K562 (cell line): Measurements from ENCODE around the gene ZFYVE28. TPM values are rescaled to one million over a fixed set of nuclear protein-coding genes. Genes with fewer than 3 reads are reported as not detected.

Experiments used
- ATAC-seq: fragments of 200-7000 bp; cut with Tn5 transposase; 3 replicates; pipeline ENCODE4 v1.9.1; 2020; ENCODE audit warnings: moderate library complexity
- BruUV-seq: library from RNA; stranded (reverse); fragments of 400-500 nt; replicated peaks from 2 replicates; lab custom pipeline; 2021; lab: Mats Ljungman, UMichigan
- CTCF ChIA-PET: fragments of 300-600 bp; formaldehyde crosslinking; extraction: SDS; loops from one replicate; lab custom pipeline; 2021; ENCODE audit warnings: low intra/inter-chr PET ratio; lab: Yijun Ruan, JAX
- POLR2A ChIA-PET: fragments of 300-600, 350-650 bp; sonication (Branson Sonifier 250); formaldehyde crosslinking; extraction: SDS; loops from one replicate; lab custom pipeline; 2021; ENCODE audit warnings: antibody characterized with exemption, inconsistent platforms; lab: Yijun Ruan, JAX
- DNase-seq, 4 experiments: peaks; one replicate each; pipeline versions ENCODE4 v3.0.0 to v3.0.0-alpha.2; 2011 to 2018; ENCODE audit warnings: low spot score in 3 of 4, mixed read lengths in 3 of 4; ENCODE audit errors: extremely low read depth in 1 of 4
- FAIRE-seq: peaks from 2 replicates; lab custom pipeline; 2011; peaks lifted over from hg19 to GRCh38; lab: Jason Lieb, UNC
- H2AFZ ChIP-seq: 2 replicates; pipeline ENCODE4 v1.6.0; 2011; ENCODE audit warnings: low read depth, low read length, control low read depth, inconsistent platforms
- H3K27ac ChIP-seq: fragments of 200-600 bp; 3 replicates; pipeline ENCODE4 v1.8.0; 2011; ENCODE audit warnings: low read depth, mild to moderate bottlenecking, control low read depth, inconsistent platforms, low read length, moderate library complexity, mixed read lengths; ENCODE audit errors: extremely low read depth
- H3K27me3 ChIP-seq, 2 experiments: fragments of 300-600 bp in 1 of 2; 2 replicates in 1 of 2; 3 replicates in 1 of 2; pipeline versions ENCODE4 v1.6.0 to v1.8.0; 2011; ENCODE audit warnings: inconsistent platforms in 2 of 2, low read length in 2 of 2, mild to moderate bottlenecking in 1 of 2, mixed read lengths in 1 of 2, moderate library complexity in 1 of 2; ENCODE audit not compliant: control insufficient read depth in 2 of 2, insufficient read depth in 2 of 2
- H3K36me3 ChIP-seq: fragments of 300-600 bp; 3 replicates; pipeline ENCODE4 v1.8.0; 2011; ENCODE audit warnings: mild to moderate bottlenecking, low read length, inconsistent platforms; ENCODE audit not compliant: control insufficient read depth, insufficient read depth
- H3K4me1 ChIP-seq, 2 experiments: fragments of 200-600 bp in 1 of 2; replicated peaks in 1 of 2; 2 replicates in 1 of 2; 3 replicates in 1 of 2; pipeline versions ENCODE4 v1.5.1 to v1.8.0; 2011; ENCODE audit warnings: inconsistent platforms in 2 of 2, low read length in 2 of 2, mild to moderate bottlenecking in 1 of 2, mixed read lengths in 1 of 2, moderate library complexity in 1 of 2; ENCODE audit not compliant: control insufficient read depth in 2 of 2, insufficient read depth in 2 of 2
- H3K4me2 ChIP-seq: 2 replicates; pipeline ENCODE4 v1.6.1; 2011; ENCODE audit warnings: low read length, control low read depth, inconsistent platforms, mixed read lengths; ENCODE audit not compliant: insufficient read depth
- H3K4me3 ChIP-seq: fragments of 200-600 bp; sonication (generic), shearing (Covaris generic); 2 replicates; pipeline ENCODE4 v1.5.1; 2016; ENCODE audit warnings: control low read depth, inconsistent platforms
- H3K79me2 ChIP-seq: fragments of 200-600 bp; 3 replicates; pipeline ENCODE4 v1.8.0; 2011; ENCODE audit warnings: low read length, inconsistent platforms; ENCODE audit not compliant: control insufficient read depth, insufficient read depth
- H3K9ac ChIP-seq, 2 experiments: 2 replicates each; pipeline versions ENCODE4 v1.6.0 to v1.6.1; 2011; ENCODE audit warnings: low read depth in 2 of 2, low read length in 2 of 2, control low read depth in 1 of 2, inconsistent platforms in 1 of 2, mild to moderate bottlenecking in 1 of 2, mixed read lengths in 1 of 2; ENCODE audit not compliant: insufficient read depth in 1 of 2
- H3K9me1 ChIP-seq: one replicate; pipeline ENCODE4 v1.6.0; 2011; ENCODE audit warnings: inconsistent platforms, mild to moderate bottlenecking, low read length, moderate library complexity; ENCODE audit not compliant: control insufficient read depth, insufficient read depth
- H3K9me3 ChIP-seq: replicated peaks from 2 replicates; pipeline ENCODE4 v1.5.1; 2011; ENCODE audit warnings: low read depth, low read length, inconsistent platforms; ENCODE audit not compliant: control insufficient read depth, insufficient read depth
- H4K20me1 ChIP-seq: replicated peaks from 2 replicates; pipeline ENCODE4 v1.6.1; 2011; ENCODE audit warnings: low read length, inconsistent platforms, mixed read lengths; ENCODE audit not compliant: control insufficient read depth, insufficient read depth
- ADNP ChIP-seq: fragments of 200-800 bp; sonication (Bioruptor generic); IDR thresholded peaks from 2 replicates; pipeline ENCODE4 v1.6.1; 2016; ENCODE audit warnings: missing genetic modification characterization, missing compliant biosample characterization
- ATF2 ChIP-seq: sonication (generic); formaldehyde crosslinking; IDR thresholded peaks from 2 replicates; pipeline ENCODE4 v1.8.1; 2022; ENCODE audit warnings: missing genetic modification reagents
- CBFA2T3 ChIP-seq: fragments of 450-650 bp; IDR thresholded peaks from 2 replicates; pipeline ENCODE4 v1.6.1; 2017
- CHD2 ChIP-seq: IDR thresholded peaks from 2 replicates; pipeline ENCODE4 v1.6.1; 2011; ENCODE audit warnings: low read depth, low read length
- CTBP1 ChIP-seq: fragments of 450-650 bp; IDR thresholded peaks from 2 replicates; pipeline ENCODE4 v1.6.1; 2016; ENCODE audit warnings: borderline replicate concordance
- HSF4 ChIP-seq: fragments of 250-450 bp; sonication (Bioruptor Pico); IDR thresholded peaks from 2 replicates; pipeline ENCODE4 v2.1.2; 2022; ENCODE audit warnings: mild to moderate bottlenecking, moderate library complexity, borderline replicate concordance
- MNT ChIP-seq, 2 experiments: fragments of 450-650 bp; conservative IDR thresholded peaks; 2 replicates each; pipeline ENCODE4 v1.6.1; 2017; ENCODE audit warnings: mild to moderate bottlenecking in 2 of 2, moderate library complexity in 2 of 2
- NFE2L1 ChIP-seq: fragments of 450-650 bp; IDR thresholded peaks from 2 replicates; pipeline ENCODE4 v1.6.1; 2016; ENCODE audit warnings: missing genetic modification characterization, low read depth, mild to moderate bottlenecking, missing compliant biosample characterization, moderate library complexity, borderline replicate concordance
- PCBP1 ChIP-seq: fragments of 200-400 bp; formaldehyde crosslinking; IDR thresholded peaks from 2 replicates; pipeline ENCODE4 v1.6.1; 2018; ENCODE audit warnings: mild to moderate bottlenecking, low read depth, low read length; ENCODE audit not compliant: poor library complexity, severe bottlenecking
- PURB ChIP-seq: sonication (generic); formaldehyde crosslinking; IDR thresholded peaks from 2 replicates; pipeline ENCODE4 v1.9.0; 2021; ENCODE audit warnings: low read depth, mild to moderate bottlenecking, missing genetic modification reagents
- RNF2 ChIP-seq: sonication (generic); IDR thresholded peaks from 2 replicates; pipeline ENCODE4 v1.6.1; 2016
- SMC3 ChIP-seq: conservative IDR thresholded peaks from 2 replicates; pipeline ENCODE4 v1.6.1; 2011; ENCODE audit warnings: low read depth, low read length, improper control_type of control experiment; ENCODE audit not compliant: insufficient read depth
- ZBTB11 ChIP-seq, 3 experiments: fragments of 200-800 bp in 1 of 3; fragments of 250-450 bp in 1 of 3; fragments of 450-650 bp in 1 of 3; sonication (Bioruptor Pico) in 1 of 3; sonication (Bioruptor generic) in 1 of 3; formaldehyde crosslinking in 1 of 3; IDR thresholded peaks; 2 replicates each; pipeline versions ENCODE4 v1.6.1 to v1.8.0; 2016 to 2022; ENCODE audit warnings: mild to moderate bottlenecking in 2 of 3, missing genetic modification characterization in 2 of 3, missing compliant biosample characterization in 1 of 3, moderate library complexity in 1 of 3
- ZFPM2 ChIP-seq: fragments of 250-450 bp; sonication (Bioruptor Pico); IDR thresholded peaks from 2 replicates; pipeline ENCODE4 v1.5.1; 2022; ENCODE audit warnings: mild to moderate bottlenecking
- ZSCAN29 ChIP-seq: fragments of 450-650 bp; IDR thresholded peaks from 2 replicates; pipeline ENCODE4 v1.6.1; 2017
- WGBS: fragments of 100-300 bp; shearing (Covaris generic); methylation state at CpG from one replicate; pipeline ENCODE4 v1.1.6; 2016; ENCODE audit warnings: low coverage, mixed read lengths; ENCODE audit not compliant: insufficient coverage; ENCODE audit errors: missing lambda C conversion rate; 5-methylcytosine and 5-hydroxymethylcytosine counted together
- in situ Hi-C: fragments of 300-500 bp; cut with MboI; formaldehyde crosslinking; loops from 4 replicates; pipeline ENCODE4 v1.15.0; 2018; ENCODE audit warnings: inconsistent platforms, mixed read lengths
- intact Hi-C: fragments of 100-400 bp; cut with micrococcal nuclease; formaldehyde crosslinking; loops from 2 replicates; pipeline ENCODE4 v1.14.2; 2022
- polyA plus RNA-seq, 8 experiments: library from polyadenylated mRNA; depleted of rRNA in 4 of 8; stranded (reverse) in 5 of 8; unstranded in 3 of 8; fragments of >200 nt; fragmentation: Nextera tagmentation in 2 of 8; fragmentation: Illumina TruSeq in 1 of 8; extraction: Ambion mirVana in 2 of 8; extraction: Trizol in 1 of 8; gene quantifications; 2 replicates each; pipeline versions ENCODE4 v1.2.1 to v1.2.3, GENCODE V29; 2011 to 2014; ENCODE audit warnings: inconsistent platforms in 1 of 8, missing spikeins in 1 of 8
- total RNA-seq, 7 experiments: library from RNA; depleted of rRNA in 6 of 7; stranded (reverse); fragments of >200 nt in 6 of 7; fragmentation: Illumina TruSeq in 2 of 7; extraction: Trizol in 2 of 7; gene quantifications; 2 replicates each; pipeline versions ENCODE4 v1.2.1 to v1.2.3, GENCODE V29; 2011 to 2021; ENCODE audit warnings: low replicate concordance in 1 of 7

The ZFYVE28 gene
- total and polyA plus RNA-seq, 9 of the 15 experiments (the other 6 are each of a cell fraction or from before 2014, with no cell fraction given), result 1.3 to 24.8 (median 8.9) TPM

GRCh38 chr4:2249526-2250356, 168.7 kb downstream of the ZFYVE28 start:
- Histone ChIP-seq H3K4me3 (no peak overlapping the region), H3K79me2 (no peaks in the 10 kb centered on the region), H3K9ac (no peak overlapping the region), H4K20me1 (no peaks in the 10 kb centered on the region; the same call in 1 of the 2 replicates), H3K27me3 (no peaks in the 10 kb centered on the region), H3K27ac (no peak overlapping the region), H3K9me3 (no peaks in the 10 kb centered on the region), H3K9me1 (no peaks in the 10 kb centered on the region), H2AFZ (no peak overlapping the region), H3K4me1 (peaks cover 0 to 81% of the 10 kb centered on the region in 2 experiments; a peak in 3 of 5 replicates), H3K4me2 (no peak overlapping the region), H3K36me3 (no peaks in the 10 kb centered on the region)
- BruUV-seq, result no TSS peak
- ChIA-PET POLR2A (interaction anchor here (1.4 to 2.4 kb wide), 3 partner anchors 10 to 15 kb away, joined by 3 to 9 read pairs (median 7); partner anchors contain the start of gene MXD4), CTCF (no interaction called here)
- FAIRE-seq (no peak), DNase-seq (no peak), ATAC-seq (no peak)
- in situ Hi-C loops, result no loop called here
- WGBS, result 72% methylated on average over 20 of the region's 26 CpGs
- TF ChIP-seq PCBP1 (no peak), PURB (CRISPR knock-in tag) (no peak), ZFPM2 (CRISPR knock-in tag) (no peak), ZBTB11 (CRISPR knock-in tag; IDR thresholded peaks at IDR 0.05) (no peak), HSF4 (CRISPR knock-in tag) (no peak), ATF2 (CRISPR knock-in tag) (no peak), CBFA2T3 (no peak), MNT (conservative IDR thresholded peaks at IDR 0.05) (no peak), SMC3 (no peak), RNF2 (no peak), CHD2 (no peak), ADNP (no peak), NFE2L1 (tag) (no peak), ZSCAN29 (no peak), CTBP1 (no peak)
- intact Hi-C loops, result loop anchor here (10.0 kb wide), 1 partner anchor 165 kb away; the partner anchor contains the start of genes CFAP99 and ZFYVE28
